HG02623 (cell line): Measurements from ENCODE around the gene PSMD14.

Experiments used
- ATAC-seq: cut with Tn5 transposase; IDR thresholded peaks from one replicate; pipeline ENCODE4 v1.9.1; 2021; ENCODE audit warnings: moderate library complexity; ENCODE audit not compliant: unreplicated experiment

Gene PSMD14

GRCh38 chr2:161418275-161418714, 110.1 kb downstream of the PSMD14 start:
- no peak for ATAC-seq

- no peak for ATAC-seq
Observed at GRCh38 chr2:161418715-161419637, 110.8 kb downstream of the PSMD14 start.

DNA sequence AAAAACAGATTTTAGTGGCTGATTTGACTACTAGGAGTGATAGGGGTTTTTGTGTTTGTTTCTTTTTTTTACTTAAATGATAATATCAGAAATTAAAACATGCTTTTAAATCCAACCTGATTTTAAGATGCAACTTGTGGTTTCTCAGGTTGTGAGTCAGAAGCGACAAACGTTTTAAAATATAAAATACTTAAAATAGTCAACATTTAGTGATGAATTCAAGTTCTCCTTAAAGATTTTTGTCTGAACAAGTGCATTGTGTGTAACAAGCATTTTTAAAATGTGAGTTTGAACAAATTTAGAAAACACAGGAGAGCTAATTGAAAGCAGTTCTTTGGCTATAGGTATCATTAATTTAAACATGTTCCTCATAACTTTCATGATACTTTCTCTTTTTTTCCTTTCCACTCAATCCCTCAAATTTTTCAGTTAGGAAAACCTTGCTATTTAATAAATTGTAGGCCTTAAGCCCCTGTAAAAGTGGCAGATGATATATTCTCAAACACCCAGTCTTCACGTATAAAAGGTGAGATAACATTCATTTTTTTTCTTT, 111.5 kb downstream of the PSMD14 start:
- no peak for ATAC-seq

- ATAC-seq = no peak
Observed at GRCh38 chr2:161420406-161421074, 112.3 kb downstream of the PSMD14 start.

DNA sequence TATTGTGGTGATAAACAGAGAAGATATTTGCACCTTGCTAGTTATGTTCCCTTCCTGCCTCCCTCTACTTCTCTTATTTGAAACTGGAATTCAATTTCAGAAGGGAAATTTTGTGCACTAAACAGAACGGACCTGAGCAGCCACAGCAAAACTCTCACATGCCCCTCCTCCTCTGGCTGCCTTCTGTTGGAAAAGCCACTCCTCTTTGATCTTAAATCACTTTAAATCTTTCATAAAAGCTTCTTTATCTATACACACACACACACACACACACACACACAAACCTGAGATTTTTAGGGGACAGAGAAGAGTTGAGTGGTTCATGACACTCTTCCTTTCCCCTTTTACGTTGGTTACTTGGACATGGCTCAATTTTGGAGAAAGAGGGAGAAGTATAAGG, 113.5 kb downstream of the PSMD14 start:
- ATAC-seq = no peak

- ATAC-seq = no peak
Observed at GRCh38 chr2:161422816-161423403, 114.7 kb downstream of the PSMD14 start.

- ATAC-seq = no peak
Observed at GRCh38 chr2:161423421-161424393, 115.5 kb downstream of the PSMD14 start.

DNA sequence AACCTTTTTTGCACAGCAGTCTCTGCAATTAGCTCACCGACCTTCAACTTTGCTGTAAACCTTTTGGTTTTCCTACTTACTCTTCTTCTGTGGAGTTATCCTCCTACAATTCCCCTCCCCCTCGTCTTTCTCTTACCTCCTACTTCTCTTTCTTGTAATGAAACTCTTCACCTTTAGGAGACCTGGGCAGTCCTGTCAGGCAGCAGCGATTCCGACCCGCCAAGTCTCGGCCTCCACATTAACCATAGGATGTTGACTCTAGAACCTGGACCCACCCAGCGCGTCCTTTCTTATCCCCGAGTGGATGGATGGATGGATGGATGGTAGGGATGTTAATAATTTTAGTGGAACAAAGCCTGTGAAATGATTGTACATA, 116.2 kb downstream of the PSMD14 start:
- no peak for ATAC-seq

DNA sequence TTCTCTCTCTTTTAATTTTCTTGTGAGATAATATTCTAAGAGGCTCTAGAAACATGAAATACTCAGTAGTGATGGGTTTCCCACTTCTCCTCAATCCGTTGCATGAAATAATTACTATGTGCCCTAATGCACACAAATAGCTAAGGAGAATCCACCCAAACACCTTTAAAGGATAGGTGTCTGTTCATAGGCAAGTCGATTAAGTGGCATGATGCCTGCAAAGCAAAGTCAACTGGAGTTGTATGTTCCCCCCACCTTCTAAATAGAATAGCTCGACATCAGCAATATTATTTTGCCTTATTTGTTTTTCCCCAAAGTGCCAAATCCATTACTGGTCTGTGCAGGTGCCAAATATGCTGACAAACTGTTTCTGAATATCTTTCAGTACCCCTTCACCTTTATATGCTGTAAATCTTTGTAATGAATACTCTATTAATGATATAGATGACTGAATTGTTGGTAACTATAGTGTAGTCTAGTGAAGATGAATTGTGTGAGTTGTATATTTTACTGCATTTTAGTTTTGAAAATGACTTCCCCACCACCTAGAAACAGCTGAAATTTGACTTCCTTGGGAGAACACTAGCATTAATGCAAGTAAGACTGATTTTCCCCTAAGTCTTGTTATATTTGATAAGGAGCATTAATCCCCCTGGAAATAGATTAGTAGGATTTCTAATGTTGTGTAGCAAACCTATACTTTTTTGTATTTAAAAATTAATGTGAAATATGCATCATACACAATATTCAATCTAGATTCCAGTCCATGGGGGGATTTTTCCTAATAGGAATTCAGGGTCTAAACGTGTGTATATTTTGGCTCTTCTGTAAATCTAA, 116.9 kb downstream of the PSMD14 start:
- no peak for ATAC-seq

DNA sequence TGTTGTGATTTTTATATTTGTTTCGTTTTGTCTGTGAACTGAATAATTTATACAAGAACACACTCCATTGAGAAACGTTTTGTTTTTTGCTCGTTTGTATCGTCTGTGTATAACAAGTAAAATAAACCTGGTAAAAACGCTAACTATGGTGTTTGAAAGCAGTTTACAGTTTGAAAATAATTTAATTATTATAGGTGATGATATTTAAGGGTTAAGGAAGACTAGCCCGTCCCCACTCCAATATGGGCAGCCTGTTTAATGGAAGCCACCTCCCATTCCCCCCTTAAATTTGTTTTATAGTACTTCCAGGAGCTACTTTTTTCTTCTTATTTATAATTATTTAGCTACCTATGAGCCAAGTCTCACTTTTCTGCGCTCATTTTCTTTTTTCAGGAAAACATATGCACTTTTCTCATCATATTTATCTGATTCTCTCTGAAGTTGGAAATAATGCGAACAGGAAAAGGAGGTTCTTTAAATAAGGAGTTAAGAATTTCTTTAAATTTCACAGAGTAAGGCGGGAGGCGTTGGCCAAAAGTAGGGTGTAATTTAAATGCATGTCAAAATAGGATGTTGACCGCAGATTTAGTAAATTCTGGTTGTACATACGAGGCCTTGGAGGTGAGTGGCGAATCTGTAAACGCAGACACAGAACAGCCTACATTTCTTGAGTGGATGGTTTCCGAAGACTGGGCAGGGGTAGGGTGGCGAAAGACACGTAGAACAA, 117.7 kb downstream of the PSMD14 start:
- ATAC-seq = no peak

GRCh38 chr2:161426455-161426921, 118.3 kb downstream of the PSMD14 start:
- ATAC-seq = no peak

DNA sequence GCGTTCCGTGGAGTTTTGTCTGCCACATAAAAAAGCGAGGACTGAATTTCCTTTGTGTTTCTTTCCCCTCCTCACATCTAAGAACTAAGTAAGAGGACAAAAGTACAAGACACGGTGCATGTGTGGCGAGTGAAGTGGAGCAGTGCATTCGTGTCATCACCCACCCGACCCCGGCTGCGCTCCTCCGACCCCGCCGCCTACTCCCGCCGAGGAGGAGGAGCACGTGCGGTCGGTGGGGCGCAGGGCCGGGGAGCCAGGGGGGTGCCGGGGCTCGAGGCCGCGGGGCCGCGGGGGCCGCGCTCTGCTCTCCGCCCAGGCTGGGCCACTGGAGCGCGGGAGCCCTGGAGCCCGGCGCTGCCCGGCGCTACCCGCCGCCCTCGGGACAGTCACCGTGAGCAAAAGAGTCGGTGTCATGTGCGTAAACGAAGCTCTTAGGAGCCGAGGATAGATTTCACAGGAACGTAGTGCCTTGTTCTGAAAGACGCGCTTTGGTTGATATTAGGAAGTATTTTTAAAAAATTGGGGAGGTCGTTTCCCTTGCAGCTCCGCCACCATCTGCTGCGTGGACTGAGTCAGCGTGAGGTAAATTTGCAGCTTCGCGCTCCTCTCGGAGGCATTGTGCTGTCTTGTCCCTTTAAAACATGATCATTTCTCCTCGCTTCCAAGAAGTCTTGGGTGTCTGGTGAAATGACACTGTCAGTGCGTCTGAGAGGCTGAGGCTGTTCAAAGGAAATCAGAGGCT, 118.9 kb downstream of the PSMD14 start:
- no peak for ATAC-seq

- no peak for ATAC-seq
Observed at GRCh38 chr2:161427664-161428587, 119.7 kb downstream of the PSMD14 start.

- no peak for ATAC-seq
Observed at GRCh38 chr2:161430386-161430785, 122.2 kb downstream of the PSMD14 start.

GRCh38 chr2:161432107-161432506, 123.9 kb downstream of the PSMD14 start:
- no peak for ATAC-seq

DNA sequence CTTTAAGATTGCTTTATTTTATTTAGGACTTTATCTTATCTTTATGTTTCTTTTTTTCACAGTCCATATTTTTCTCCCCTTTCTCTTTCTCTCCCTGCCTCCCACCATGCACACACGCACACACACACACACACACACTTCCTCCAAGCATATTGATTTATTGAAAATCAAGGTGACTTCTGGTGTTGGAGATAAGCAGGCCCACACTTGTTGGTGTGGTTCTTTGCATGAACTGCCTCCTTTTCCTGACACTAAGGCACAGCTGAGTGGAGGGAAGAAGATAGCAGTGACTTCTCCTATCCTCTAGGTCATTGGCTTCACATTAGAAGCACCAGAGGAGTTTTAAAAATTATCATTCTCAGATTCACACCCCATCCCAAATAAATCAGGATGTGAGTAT, 125.9 kb downstream of the PSMD14 start:
- ATAC-seq = no peak

GRCh38 chr2:161436411-161436810, 128.2 kb downstream of the PSMD14 start:
- ATAC-seq = no peak
